HG03103 (cell line): ENCODE measurements around the gene PGGT1B.

Experiments used
- ATAC-seq: cut with Tn5 transposase; IDR thresholded peaks from one replicate; pipeline ENCODE4 v1.9.1; 2021; ENCODE audit warnings: low read depth; ENCODE audit not compliant: unreplicated experiment

The PGGT1B gene

DNA sequence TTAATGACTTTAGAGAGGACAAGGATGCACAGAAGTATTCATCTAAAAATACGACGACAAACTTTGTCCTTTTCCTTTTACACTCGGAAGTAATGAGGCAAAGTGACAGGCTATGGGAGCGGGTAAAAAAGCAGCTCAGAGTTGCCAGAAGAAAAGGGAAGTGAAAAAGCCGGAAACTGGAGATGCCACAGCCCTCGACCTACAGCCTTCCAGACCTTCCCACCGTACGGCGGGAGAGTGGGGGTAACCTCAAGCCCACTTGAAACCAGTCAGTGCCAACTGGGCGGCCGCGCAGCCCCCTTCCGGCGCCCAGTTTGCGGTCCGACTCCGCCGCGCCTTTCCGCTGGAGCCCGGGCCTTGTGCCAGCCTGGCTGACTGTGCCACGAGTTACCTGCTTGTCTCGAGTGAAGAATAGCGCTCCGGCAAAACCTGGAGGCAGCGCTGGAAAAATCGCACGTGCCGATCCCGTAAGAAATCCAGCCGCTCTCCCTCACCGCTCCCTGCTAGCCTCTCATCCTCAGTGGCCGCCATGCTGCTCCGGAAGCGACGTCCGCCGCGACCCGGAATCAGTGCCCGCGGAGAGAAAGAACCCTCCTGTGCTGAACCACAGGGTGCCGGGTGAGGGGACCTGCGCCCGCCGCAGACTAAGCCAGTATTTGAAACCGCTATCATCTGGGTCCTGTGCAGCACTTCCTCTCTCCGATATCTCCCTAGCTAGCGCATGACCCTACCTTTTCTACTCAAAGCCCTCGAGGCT, at the start of gene PGGT1B:
Gene PGGT1B, minus strand, starts transcription at position 557 of the 757 bp plus-strand sequence. Its CDS starts 26 bp downstream, at position 531.
- peak; percentile 83 for ATAC-seq

DNA sequence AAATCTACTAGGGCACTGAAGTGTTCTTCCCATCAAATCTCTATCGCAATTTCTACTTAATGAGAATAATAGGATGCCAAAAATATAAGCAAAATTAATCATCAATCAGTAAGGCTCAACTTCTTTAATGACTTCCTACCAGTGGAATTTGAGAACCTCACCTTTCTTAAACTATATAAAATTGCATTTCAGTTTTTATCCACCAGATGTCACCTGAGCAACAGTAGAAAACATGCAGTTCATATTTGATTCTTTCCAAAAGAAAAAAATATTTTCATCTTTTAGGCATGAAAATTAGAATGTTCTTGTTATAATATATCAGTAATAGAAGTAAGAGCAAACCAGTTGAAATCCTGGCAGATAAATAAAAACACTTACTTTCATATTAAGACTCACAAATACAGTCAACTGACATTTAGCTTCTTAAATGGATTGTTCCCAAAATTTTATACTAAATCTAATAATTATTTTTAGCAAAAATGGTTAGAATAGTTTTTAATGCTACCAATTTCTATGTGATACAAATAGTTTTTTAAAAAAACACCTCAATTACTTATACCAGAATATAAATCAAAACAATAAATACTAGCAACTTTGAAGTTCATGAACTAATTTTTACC, 47.2 kb upstream of the PGGT1B start:
- no peak for ATAC-seq

DNA sequence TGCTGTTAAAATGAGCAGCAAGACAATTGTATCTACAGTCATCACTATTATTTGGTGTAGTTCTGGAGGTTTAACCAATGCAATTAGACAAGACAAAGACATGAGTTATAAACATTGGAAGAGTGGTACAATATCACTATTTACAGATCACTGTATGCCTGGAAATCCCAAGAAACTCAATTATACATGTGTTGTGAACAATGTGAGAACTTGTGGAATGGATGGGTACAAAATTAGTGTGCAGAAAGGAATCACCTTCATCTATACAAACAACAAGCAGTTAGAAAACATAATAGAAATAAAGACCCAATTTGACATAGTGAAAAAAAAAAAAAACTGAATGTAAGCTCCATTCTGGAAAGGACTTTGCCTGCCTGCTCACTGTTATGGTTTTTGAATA, 46.1 kb upstream of the PGGT1B start:
- no peak for ATAC-seq

DNA sequence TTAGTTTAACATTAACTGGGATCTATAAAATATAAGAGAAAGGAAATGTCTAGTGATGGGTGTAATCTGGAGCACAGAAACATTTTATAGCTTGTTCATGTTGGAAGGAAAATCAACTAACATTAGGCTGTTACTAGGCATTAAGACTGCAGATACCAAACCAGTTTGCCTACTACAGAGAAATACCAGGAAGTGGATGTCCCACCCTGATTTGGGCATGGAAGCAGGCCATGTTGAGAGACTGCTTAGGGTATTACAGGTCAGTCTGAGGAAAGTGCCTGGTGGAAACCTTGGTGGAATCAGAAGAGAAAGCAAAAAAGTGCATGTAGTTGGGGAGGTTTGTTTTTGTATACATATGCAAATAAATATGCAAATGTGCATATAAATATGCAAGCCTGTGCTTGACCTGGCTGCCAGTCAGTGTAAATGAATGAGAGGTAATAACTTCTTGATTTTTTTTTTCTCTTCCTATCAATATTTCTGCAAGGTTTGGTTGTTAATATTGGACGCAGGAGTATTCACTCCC, 43.4 kb upstream of the PGGT1B start:
- ATAC-seq, result no peak

DNA sequence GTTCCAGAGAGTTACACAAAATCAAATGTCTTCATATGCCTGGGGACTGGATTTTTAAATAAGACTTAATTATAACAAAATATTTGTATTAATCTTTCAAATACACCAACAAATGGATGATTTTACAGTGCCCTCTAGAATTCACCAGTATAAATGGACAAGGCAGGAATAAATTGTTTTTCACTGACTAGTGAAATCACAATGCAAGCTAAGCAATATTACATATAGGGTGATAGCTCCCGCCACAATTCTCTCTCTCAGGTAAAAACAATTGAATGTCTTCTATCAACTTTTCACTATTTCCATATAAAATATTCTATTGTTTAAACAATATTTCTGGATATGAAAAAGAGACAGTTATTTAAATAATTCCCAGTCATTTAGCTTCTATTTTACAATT, 41.8 kb upstream of the PGGT1B start:
- ATAC-seq, result no peak

DNA sequence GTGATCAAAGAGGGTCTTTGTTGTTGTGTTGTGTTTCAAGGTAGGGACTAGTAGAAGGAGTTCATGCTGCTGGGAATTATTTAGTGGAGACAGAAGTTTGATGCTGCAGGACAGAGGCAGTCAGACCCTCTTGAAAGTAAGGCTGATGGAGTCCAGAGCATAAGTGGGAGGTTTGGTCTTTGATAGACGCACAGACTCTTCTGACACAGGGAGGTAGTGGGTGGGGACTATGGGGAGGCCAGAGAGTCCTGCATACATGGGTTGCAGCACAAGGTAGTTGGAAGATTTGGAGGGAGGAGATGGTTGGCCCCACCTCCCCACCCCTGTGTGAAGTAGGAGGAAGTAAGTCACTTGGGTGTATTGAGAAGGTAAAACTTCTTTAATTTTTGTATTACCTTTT, 36.1 kb upstream of the PGGT1B start:
- ATAC-seq, result no peak

DNA sequence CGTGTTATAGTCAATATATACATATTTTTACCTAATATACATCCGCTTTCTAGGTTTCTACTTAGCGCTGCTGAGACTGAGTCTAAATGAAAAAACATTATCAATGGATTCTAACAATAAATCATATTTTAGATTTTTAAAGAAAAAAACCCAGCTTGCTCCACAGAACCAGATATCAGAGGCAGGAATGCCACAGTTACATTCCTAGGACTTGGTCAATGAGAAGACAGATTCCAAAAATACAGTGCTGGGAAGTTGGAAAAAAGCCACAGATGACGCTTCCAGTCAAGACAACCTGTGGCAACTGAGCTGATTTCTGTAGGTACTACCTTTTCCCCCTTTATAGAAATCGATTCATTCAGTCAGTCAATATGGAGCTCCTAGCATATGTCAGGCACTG, 34.4 kb upstream of the PGGT1B start:
- ATAC-seq, result no peak

DNA sequence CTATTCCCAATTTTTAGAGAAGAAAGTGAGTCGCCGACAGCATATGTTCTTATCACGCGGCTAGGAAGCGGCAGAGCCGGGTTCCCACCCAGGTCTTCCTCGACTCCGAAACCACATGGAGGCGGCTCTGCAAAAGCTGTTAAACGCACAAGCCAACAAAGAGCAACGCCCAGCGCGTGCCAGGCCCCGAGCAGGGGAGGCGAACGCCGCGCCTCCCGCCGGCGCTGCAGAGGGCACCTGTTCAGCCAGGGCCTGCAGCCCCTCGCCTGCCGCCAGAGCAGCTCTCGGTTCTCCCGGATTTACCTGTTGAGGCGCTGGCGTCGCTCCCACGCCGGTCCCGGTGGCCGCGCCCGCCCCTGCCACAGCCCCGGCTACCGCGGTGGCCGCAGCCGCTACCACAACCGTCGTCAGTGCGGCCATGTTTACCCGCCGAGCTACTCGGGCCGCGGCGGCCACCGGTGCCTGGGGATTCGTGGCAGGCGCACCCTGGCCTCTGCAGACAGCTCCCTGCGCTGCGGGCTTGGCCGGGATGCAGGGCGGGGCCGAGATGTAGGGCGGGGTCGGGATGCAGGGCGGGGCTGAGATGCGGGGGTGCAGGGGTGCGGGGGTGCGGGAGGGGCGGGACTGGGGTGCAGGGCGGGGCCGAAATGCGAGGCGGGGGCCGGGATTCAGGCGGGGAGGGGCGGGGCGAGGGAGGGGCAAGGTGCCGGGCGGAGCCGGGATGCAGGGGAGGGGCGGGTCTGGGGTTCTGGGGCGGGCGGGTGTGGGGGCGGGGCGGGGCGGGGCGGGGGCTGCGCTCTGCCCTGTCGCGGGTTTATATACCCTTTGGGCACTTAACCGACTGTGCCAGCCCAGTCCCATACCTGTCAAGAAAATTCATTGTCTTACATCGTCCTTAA, 33.7 kb upstream of the PGGT1B start, which contains the start of gene CCDC112:
Gene CCDC112, minus strand, starts transcription at position 531 of the 899 bp plus-strand sequence. Its CDS starts 111 bp downstream, at position 420.
- ATAC-seq, result peak; percentile 71

DNA sequence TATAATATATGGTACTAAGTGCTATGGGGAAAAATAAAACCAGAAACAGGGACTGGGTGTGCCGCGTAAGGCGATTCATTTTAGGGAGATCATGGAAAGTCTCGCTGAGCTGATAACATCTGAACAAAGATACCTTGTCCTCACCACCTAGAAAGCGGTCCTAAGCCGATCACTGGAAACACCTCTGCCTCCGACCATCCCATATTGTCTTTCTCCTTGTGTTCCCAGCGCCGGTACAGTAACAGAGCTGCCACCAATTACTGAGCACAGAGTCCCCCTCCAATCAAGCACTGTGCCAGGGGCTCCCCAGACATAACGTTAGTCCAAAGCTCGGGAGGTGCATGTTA, 33.1 kb upstream of the PGGT1B start:
- peak; percentile 10 for ATAC-seq

DNA sequence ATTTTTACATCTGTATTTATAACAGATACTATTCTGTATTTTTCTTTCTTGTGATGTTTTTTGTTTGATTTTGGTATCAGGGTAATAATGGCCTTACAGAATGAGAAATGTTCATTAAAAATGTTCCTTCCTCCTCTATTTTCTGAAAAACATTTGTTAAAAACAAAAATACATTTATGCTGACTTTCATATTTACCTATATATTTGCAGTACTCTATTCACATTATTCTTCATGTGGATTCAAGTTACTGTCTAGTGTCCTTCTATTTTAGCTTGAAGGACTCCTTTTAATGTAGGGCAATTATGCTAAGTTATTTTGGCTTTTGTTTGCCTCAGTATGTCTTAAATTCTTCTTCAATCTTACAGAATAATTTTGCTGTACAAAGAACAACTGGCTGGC, 28.7 kb upstream of the PGGT1B start:
- no peak for ATAC-seq

DNA sequence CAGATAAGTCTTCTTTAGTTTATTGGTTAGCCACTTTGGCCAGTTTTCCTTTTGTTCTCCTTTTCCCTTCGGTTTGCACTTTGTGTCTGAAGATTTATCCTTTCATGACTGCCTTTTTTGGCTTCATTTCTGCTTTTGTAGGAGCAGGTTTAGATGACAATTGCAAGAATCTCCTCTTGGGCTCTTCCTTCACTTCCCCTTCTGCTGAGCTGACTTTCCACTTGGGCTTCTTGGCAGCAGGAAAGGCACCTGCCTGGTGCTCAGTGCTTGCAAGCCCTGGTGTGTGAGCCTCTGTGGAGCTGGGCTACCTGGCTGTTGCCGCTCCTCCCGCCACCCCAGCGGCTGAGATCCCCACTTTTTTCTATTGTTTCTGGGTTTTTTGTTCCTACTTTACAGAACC, 26.4 kb upstream of the PGGT1B start:
- ATAC-seq, result no peak

DNA sequence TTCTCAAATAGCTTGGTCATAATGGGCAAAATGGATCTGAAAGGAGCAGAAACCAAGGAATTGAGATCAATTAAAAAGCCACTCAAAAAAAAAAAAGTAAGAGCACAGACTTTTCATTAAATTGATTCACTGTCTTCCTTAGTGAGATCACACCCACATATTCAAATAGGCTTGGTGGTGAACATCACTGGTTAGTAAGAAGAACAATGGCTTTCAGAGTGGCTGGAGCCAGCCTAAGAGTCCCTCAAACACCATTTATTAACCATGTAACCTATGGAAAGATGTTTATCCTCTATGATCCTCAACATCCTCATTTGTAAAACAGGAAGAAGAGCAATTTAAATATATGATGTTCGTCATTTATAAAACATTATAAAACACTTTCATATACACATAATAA, 21.3 kb upstream of the PGGT1B start:
- no peak for ATAC-seq

DNA sequence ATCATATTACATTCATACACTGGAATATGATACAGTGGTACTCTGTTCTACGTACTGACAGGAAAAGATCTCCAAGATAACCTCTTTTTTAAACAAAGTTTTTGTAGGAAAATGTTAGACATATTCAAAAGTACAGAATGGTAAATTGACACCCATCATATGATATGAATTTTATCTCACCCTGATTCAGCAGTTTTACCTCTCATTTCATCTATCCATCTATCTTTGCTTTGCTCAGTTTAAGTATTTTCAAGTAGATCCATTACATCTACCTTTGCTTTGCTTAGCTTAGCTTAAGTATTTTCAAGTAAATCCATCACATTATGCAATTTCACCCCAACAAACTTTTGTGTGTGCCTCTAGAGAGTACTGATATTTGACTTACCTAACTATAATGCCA, 19.5 kb upstream of the PGGT1B start:
- no peak for ATAC-seq

DNA sequence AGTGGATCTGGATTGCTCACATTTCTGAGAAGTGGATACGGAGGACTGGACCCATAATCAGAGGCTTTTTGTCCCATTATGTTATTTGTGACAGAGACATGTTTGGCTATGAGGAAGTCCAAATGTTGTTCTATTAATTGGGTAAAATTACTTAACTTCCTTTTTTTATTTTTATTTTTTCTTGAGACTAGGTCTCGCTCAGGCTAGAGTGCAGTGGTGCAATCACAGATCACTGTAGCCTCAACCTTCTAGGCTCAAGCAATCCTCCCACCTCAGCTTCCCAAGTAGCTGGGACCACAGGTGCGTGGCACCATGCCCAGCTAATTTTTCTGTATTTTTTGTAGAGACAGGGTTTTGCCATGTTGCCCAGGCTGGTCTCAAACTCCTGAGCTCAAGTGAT, 11.9 kb upstream of the PGGT1B start:
- no peak for ATAC-seq

DNA sequence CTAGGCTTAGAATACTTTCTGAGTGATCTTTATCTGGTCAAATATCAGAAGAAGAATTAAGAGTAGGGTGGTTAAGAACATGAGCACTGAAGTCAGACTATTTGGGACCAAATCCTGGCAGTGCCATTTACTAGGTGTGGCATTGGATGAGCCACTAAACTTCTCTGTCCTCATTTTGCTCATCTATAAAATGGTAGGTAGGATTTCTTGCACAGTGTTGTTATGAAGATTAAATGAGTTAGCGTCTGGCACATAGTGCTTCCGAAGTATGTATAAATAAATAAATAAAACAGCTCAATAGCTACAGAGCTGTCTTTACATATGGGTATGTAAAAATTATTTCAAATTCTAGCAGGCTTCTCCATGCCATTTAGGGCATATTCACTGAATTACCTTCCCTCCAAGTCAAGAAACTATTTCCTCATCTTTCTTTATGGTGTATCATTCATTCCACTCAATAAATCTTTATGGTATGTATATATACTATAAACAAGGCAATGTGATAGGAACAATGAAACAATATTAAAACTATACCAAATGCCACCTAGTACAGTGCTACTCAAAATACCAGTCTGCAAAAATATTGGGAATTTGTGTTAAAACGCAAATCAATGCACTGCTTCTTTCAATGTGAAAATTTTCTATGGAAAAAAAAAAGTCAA, 9.8 kb upstream of the PGGT1B start:
- no peak for ATAC-seq

DNA sequence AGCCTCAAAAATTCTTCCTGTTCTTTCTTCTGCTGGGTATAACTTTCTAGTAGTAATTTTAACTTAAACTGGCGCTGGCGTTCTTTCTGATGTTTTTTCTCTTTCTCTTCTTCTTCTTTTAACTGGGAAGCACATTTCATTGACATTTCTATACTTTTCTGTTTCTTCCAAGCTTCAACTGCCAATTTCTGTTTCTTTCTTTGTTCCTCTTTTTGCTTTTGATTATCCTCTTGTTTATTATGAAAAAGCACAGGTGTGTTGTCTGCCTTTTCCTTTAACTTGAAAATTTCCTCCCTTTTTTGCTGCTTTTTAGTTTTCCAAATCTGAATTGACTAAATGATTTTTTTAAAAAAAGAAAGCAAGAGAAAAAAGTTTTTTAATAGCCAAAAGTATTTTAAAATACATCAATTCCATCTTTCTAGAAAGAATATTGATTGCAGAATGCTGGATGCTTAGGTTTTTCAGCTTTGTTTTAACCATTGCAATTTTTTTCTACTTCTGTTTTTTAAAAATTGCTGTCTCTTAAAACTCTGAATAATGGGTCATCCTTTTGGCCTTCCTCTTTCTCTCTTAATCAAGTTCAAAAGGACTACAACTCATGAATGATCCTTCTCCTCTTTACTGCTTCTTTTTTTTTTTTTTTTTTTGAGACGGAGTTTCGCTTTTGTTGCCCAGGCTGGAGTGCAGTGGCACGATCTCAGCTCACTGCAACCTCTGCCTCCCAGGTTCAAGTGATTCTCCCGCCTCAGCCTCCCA, 8.8 kb upstream of the PGGT1B start:
- ATAC-seq, result no peak

DNA sequence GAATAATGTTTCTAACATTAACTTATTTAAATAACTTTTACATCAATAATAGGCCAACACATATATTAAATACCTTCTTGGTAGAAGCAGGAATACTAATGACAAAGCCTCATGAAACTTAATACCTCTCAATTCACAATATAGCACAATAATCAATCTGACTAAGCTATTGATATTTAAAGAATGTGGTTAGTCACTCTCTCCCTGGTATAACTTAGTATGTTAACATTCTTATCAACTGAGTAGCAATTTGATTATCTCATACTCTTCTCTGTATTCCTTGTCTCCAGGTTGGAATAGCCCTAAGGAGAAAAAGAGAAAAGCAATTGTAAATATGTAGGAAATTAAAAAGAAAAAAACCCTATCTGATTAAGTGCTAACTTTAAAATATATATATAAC, 4.9 kb upstream of the PGGT1B start:
- ATAC-seq, result no peak

DNA sequence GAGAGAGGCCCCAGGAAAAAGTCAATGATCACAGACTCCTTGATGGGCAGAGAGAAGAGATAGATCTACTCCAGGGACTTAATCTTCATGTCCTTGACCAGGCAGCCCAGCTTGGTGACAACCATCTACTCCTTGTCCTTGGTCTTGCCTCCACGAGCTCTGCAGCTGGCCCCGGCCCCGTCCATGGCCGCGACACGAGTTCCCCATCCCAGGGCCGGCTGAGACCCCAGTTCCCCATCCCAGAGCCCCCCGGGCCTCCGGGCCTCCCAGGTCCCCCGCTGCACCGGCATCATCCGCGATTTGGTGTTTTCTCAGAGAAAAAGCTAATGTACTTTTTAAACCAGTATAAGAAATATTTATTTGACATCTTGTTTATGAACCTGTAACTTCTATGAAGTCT, 2.5 kb upstream of the PGGT1B start:
- no peak for ATAC-seq

DNA sequence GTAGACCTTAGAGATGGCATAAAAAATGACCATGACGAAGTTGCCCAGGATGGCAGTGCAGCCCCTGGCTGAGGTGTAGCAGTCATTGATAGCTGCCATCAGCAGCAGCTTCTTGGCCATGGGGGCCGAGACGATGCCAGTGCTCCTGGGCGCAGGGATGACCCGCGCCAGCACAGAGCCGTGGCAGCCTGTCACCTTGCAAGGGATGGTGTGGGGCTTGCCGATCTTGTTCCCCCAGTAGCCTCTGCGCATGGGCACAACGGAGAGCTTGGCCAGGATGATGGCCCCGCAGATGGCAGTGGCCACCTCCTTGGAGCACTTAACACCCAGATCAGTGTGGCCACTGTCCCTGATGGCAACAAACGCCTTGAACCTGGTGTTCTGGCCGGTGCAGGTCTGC, 2.1 kb upstream of the PGGT1B start:
- ATAC-seq, result no peak

DNA sequence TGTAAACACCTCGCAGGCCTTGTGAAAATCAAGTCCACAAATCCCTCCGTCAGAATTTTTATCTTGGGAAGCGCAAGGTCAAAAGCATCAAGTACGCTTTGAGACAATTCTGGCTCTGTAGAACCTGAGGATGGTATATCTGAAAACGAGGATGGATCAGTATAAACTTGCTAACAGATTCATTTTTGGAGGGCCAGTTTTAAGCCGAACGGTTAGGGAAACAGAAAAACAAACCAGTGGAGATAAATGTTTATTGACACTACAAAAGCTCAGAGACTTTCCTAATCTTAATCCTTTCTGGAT, 352 bp upstream of the PGGT1B start:
- ATAC-seq, result no peak
